K562 (cell line): ENCODE measurements around the gene CSNK2A1. TPM values are rescaled to one million over a fixed set of nuclear protein-coding genes. Genes with fewer than 3 reads are reported as not detected.

Source experiments
- ATAC-seq: fragments of 200-7000 bp; cut with Tn5 transposase; 3 replicates; pipeline ENCODE4 v1.9.1; 2020; ENCODE audit warnings: moderate library complexity
- BruUV-seq: library from RNA; stranded (reverse); fragments of 400-500 nt; replicated peaks from 2 replicates; lab custom pipeline; 2021; lab: Mats Ljungman, UMichigan
- CTCF ChIA-PET: fragments of 300-600 bp; formaldehyde crosslinking; extraction: SDS; loops from one replicate; lab custom pipeline; 2021; ENCODE audit warnings: low intra/inter-chr PET ratio; lab: Yijun Ruan, JAX
- POLR2A ChIA-PET: fragments of 300-600, 350-650 bp; sonication (Branson Sonifier 250); formaldehyde crosslinking; extraction: SDS; loops from one replicate; lab custom pipeline; 2021; ENCODE audit warnings: antibody characterized with exemption, inconsistent platforms; lab: Yijun Ruan, JAX
- DNase-seq, 4 experiments: peaks; one replicate each; pipeline versions ENCODE4 v3.0.0 to v3.0.0-alpha.2; 2011 to 2018; ENCODE audit warnings: low spot score in 3 of 4, mixed read lengths in 3 of 4; ENCODE audit errors: extremely low read depth in 1 of 4
- FAIRE-seq: peaks from 2 replicates; lab custom pipeline; 2011; peaks lifted over from hg19 to GRCh38; lab: Jason Lieb, UNC
- H2AFZ ChIP-seq: 2 replicates; pipeline ENCODE4 v1.6.0; 2011; ENCODE audit warnings: low read depth, low read length, control low read depth, inconsistent platforms
- H3K27ac ChIP-seq: fragments of 200-600 bp; 3 replicates; pipeline ENCODE4 v1.8.0; 2011; ENCODE audit warnings: low read depth, mild to moderate bottlenecking, control low read depth, inconsistent platforms, low read length, moderate library complexity, mixed read lengths; ENCODE audit errors: extremely low read depth
- H3K27me3 ChIP-seq, 2 experiments: fragments of 300-600 bp in 1 of 2; 2 replicates in 1 of 2; 3 replicates in 1 of 2; pipeline versions ENCODE4 v1.6.0 to v1.8.0; 2011; ENCODE audit warnings: inconsistent platforms in 2 of 2, low read length in 2 of 2, mild to moderate bottlenecking in 1 of 2, mixed read lengths in 1 of 2, moderate library complexity in 1 of 2; ENCODE audit not compliant: control insufficient read depth in 2 of 2, insufficient read depth in 2 of 2
- H3K36me3 ChIP-seq: fragments of 300-600 bp; 3 replicates; pipeline ENCODE4 v1.8.0; 2011; ENCODE audit warnings: mild to moderate bottlenecking, low read length, inconsistent platforms; ENCODE audit not compliant: control insufficient read depth, insufficient read depth
- H3K4me1 ChIP-seq, 2 experiments: fragments of 200-600 bp in 1 of 2; replicated peaks in 1 of 2; 2 replicates in 1 of 2; 3 replicates in 1 of 2; pipeline versions ENCODE4 v1.5.1 to v1.8.0; 2011; ENCODE audit warnings: inconsistent platforms in 2 of 2, low read length in 2 of 2, mild to moderate bottlenecking in 1 of 2, mixed read lengths in 1 of 2, moderate library complexity in 1 of 2; ENCODE audit not compliant: control insufficient read depth in 2 of 2, insufficient read depth in 2 of 2
- H3K4me2 ChIP-seq: 2 replicates; pipeline ENCODE4 v1.6.1; 2011; ENCODE audit warnings: low read length, control low read depth, inconsistent platforms, mixed read lengths; ENCODE audit not compliant: insufficient read depth
- H3K4me3 ChIP-seq: fragments of 200-600 bp; sonication (generic), shearing (Covaris generic); 2 replicates; pipeline ENCODE4 v1.5.1; 2016; ENCODE audit warnings: control low read depth, inconsistent platforms
- H3K79me2 ChIP-seq: fragments of 200-600 bp; 3 replicates; pipeline ENCODE4 v1.8.0; 2011; ENCODE audit warnings: low read length, inconsistent platforms; ENCODE audit not compliant: control insufficient read depth, insufficient read depth
- H3K9ac ChIP-seq, 2 experiments: 2 replicates each; pipeline versions ENCODE4 v1.6.0 to v1.6.1; 2011; ENCODE audit warnings: low read depth in 2 of 2, low read length in 2 of 2, control low read depth in 1 of 2, inconsistent platforms in 1 of 2, mild to moderate bottlenecking in 1 of 2, mixed read lengths in 1 of 2; ENCODE audit not compliant: insufficient read depth in 1 of 2
- H3K9me1 ChIP-seq: one replicate; pipeline ENCODE4 v1.6.0; 2011; ENCODE audit warnings: inconsistent platforms, mild to moderate bottlenecking, low read length, moderate library complexity; ENCODE audit not compliant: control insufficient read depth, insufficient read depth
- H3K9me3 ChIP-seq: replicated peaks from 2 replicates; pipeline ENCODE4 v1.5.1; 2011; ENCODE audit warnings: low read depth, low read length, inconsistent platforms; ENCODE audit not compliant: control insufficient read depth, insufficient read depth
- H4K20me1 ChIP-seq: replicated peaks from 2 replicates; pipeline ENCODE4 v1.6.1; 2011; ENCODE audit warnings: low read length, inconsistent platforms, mixed read lengths; ENCODE audit not compliant: control insufficient read depth, insufficient read depth
- CBFB ChIP-seq: sonication (generic); formaldehyde crosslinking; IDR thresholded peaks from 2 replicates; pipeline ENCODE4 v1.4.0; 2020; ENCODE audit warnings: mild to moderate bottlenecking, missing genetic modification reagents
- FOXJ3 ChIP-seq: sonication (generic); formaldehyde crosslinking; IDR thresholded peaks from 2 replicates; pipeline ENCODE4 v1.4.0; 2020; ENCODE audit warnings: mild to moderate bottlenecking, missing genetic modification reagents
- MLX ChIP-seq, 2 experiments: fragments of 450-650 bp in 1 of 2; sonication (generic) in 1 of 2; formaldehyde crosslinking; conservative IDR thresholded peaks; 2 replicates each; pipeline versions ENCODE4 v1.4.0 to v1.8.1; 2020 to 2022; ENCODE audit warnings: mild to moderate bottlenecking in 1 of 2, missing genetic modification reagents in 1 of 2
- NR4A1 ChIP-seq, 2 experiments: fragments of 250-450 bp in 1 of 2; fragments of 450-650 bp in 1 of 2; sonication (Bioruptor Pico) in 1 of 2; IDR thresholded peaks; 2 replicates each; pipeline versions ENCODE4 v1.4.0 to v1.6.1; 2016 to 2020; ENCODE audit warnings: mild to moderate bottlenecking in 2 of 2, missing compliant biosample characterization in 1 of 2, missing genetic modification characterization in 1 of 2, moderate library complexity in 1 of 2
- TGIF2 ChIP-seq: sonication (generic); formaldehyde crosslinking; IDR thresholded peaks from 2 replicates; pipeline ENCODE4 v1.8.1; 2022; ENCODE audit warnings: mild to moderate bottlenecking, missing genetic modification reagents, moderate library complexity
- ZC3H8 ChIP-seq: fragments of 450-650 bp; IDR thresholded peaks from 2 replicates; pipeline ENCODE4 v1.6.1; 2017
- ZFP36 ChIP-seq: fragments of 150-350 bp; IDR thresholded peaks from 2 replicates; pipeline ENCODE4 v1.6.1; 2018; ENCODE audit warnings: low read length, low read depth; ENCODE audit not compliant: partially characterized antibody
- ZNF41 ChIP-seq: fragments of 250-450 bp; sonication (Bioruptor Pico); conservative IDR thresholded peaks from 2 replicates; pipeline ENCODE4 v1.4.0; 2020; ENCODE audit warnings: mild to moderate bottlenecking
- ZNF431 ChIP-seq: sonication (generic); formaldehyde crosslinking; IDR thresholded peaks from 2 replicates; pipeline ENCODE4 v1.8.0; 2022; ENCODE audit warnings: mild to moderate bottlenecking, missing genetic modification reagents
- WGBS: fragments of 100-300 bp; shearing (Covaris generic); methylation state at CpG from one replicate; pipeline ENCODE4 v1.1.6; 2016; ENCODE audit warnings: low coverage, mixed read lengths; ENCODE audit not compliant: insufficient coverage; ENCODE audit errors: missing lambda C conversion rate; 5-methylcytosine and 5-hydroxymethylcytosine counted together
- in situ Hi-C: fragments of 300-500 bp; cut with MboI; formaldehyde crosslinking; loops from 4 replicates; pipeline ENCODE4 v1.15.0; 2018; ENCODE audit warnings: inconsistent platforms, mixed read lengths
- intact Hi-C: fragments of 100-400 bp; cut with micrococcal nuclease; formaldehyde crosslinking; loops from 2 replicates; pipeline ENCODE4 v1.14.2; 2022
- polyA plus RNA-seq, 8 experiments: library from polyadenylated mRNA; depleted of rRNA in 4 of 8; stranded (reverse) in 5 of 8; unstranded in 3 of 8; fragments of >200 nt; fragmentation: Nextera tagmentation in 2 of 8; fragmentation: Illumina TruSeq in 1 of 8; extraction: Ambion mirVana in 2 of 8; extraction: Trizol in 1 of 8; gene quantifications; 2 replicates each; pipeline versions ENCODE4 v1.2.1 to v1.2.3, GENCODE V29; 2011 to 2014; ENCODE audit warnings: inconsistent platforms in 1 of 8, missing spikeins in 1 of 8
- total RNA-seq, 7 experiments: library from RNA; depleted of rRNA in 6 of 7; stranded (reverse); fragments of >200 nt in 6 of 7; fragmentation: Illumina TruSeq in 2 of 7; extraction: Trizol in 2 of 7; gene quantifications; 2 replicates each; pipeline versions ENCODE4 v1.2.1 to v1.2.3, GENCODE V29; 2011 to 2021; ENCODE audit warnings: low replicate concordance in 1 of 7
- TF ChIP-seq, protein P1 (sequence below), 2 experiments: IDR thresholded peaks; 2 replicates each; pipeline ENCODE4 v1.6.1; 2012; ENCODE audit warnings: improper control_type of control experiment in 2 of 2, low read depth in 2 of 2, low read length in 2 of 2, borderline replicate concordance in 1 of 2

Gene CSNK2A1
- total and polyA plus RNA-seq, 9 of the 15 experiments (the other 6 are each of a cell fraction or from before 2014, with no cell fraction given) = 71.0 to 251 (median 103) TPM

DNA sequence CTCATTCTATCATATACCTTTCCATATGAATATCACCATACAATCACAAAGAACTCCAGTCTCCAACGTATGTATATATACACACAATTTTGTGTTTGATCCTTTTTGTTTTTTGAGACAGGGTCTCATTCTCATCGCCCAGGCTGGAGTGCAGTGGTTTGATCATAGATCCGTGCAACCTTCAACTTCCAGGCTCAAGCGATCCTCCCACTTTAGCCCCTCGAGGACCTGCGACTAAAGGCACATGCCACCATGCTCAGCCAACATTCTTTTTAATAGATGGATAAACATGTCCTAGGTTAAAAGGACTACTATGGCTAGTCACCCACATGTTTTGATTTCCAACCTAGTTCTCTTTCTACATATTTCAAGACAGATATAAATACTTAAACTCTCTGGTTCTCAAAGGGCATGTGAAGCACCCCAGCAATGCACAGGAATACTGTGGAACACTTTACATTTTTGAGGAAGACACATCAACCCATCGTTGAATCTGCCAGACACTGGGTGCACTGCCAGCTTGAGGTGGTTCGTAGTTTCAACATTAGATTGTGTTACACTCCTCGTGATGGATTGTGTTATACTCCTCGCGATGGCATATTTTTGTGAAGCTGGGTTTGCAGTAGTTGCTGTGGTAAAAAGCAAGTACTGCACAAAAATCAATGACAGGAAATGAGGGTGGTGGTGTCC is 40.4 kb downstream of the CSNK2A1 start:
- no peak for FAIRE-seq
- Histone ChIP-seq H4K20me1 (no peaks in the 10 kb centered on the region; the same call in 1 of the 2 replicates), H3K9me3 (no peaks in the 10 kb centered on the region), H3K9me1 (no peaks in the 10 kb centered on the region), H3K79me2 (peaks cover 20% of the 10 kb centered on the region), H3K9ac (no peak overlapping the region), H3K4me3 (no peak overlapping the region), H3K4me1 (no peaks in the 10 kb centered on the region), H3K27ac (no peak overlapping the region), H3K4me2 (no peak overlapping the region), H3K27me3 (no peaks in the 10 kb centered on the region), H2AFZ (no peak overlapping the region), H3K36me3 (peaks cover 82% of the 10 kb centered on the region)
- TF ChIP-seq ZC3H8 = no peak
- TF ChIP-seq MLX (CRISPR knock-in tag; conservative IDR thresholded peaks at IDR 0.05) = no peak
- TF ChIP-seq FOXJ3 = no peak
- intact Hi-C loops (no loop called here), in situ Hi-C loops (no loop called here)
- ChIA-PET POLR2A (interaction anchor here (1.0 kb wide), 1 partner anchor 15 kb away, joined by 3 read pairs; no protein-coding TSS in a partner anchor), CTCF (no interaction called here)
- DNase-seq = no peak
- no peak for ATAC-seq
- BruUV-seq = no TSS peak
- WGBS = 90% methylated on average over 11 of the region's 11 CpGs

GRCh38 chr20:497979-498378 is 45.6 kb downstream of the CSNK2A1 start:
- DNase-seq (no peak), FAIRE-seq (no peak), ATAC-seq (no peak)
- BruUV-seq = no TSS peak
- Histone ChIP-seq H3K4me1 (no peaks in the 10 kb centered on the region), H3K9me1 (no peaks in the 10 kb centered on the region), H4K20me1 (no peaks in the 10 kb centered on the region), H3K9me3 (no peaks in the 10 kb centered on the region), H3K79me2 (no peaks in the 10 kb centered on the region), H3K36me3 (peaks cover 86% of the 10 kb centered on the region), H3K9ac (no peak overlapping the region), H3K4me3 (no peak overlapping the region), H3K27me3 (no peaks in the 10 kb centered on the region), H3K27ac (no peak overlapping the region), H3K4me2 (no peak overlapping the region), H2AFZ (no peak overlapping the region)
- ChIA-PET POLR2A (no interaction called here), CTCF (no interaction called here)
- WGBS = 97% methylated on average over 2 of the region's 2 CpGs
- intact Hi-C loops = no loop called here
- in situ Hi-C loops = no loop called here
- TF ChIP-seq CBFB (CRISPR knock-in tag) (no peak), ZFP36 (no peak), ZNF431 (CRISPR knock-in tag) (no peak), NR4A1 (CRISPR knock-in tag; IDR thresholded peaks at IDR 0.05) (no peak), NR4A1 (tag; IDR thresholded peaks at IDR 0.05) (no peak), MLX (CRISPR knock-in tag; conservative IDR thresholded peaks at IDR 0.05) (no peak), ZNF41 (CRISPR knock-in tag) (no peak), TGIF2 (CRISPR knock-in tag) (no peak)
- TF ChIP-seq, protein P1, sequence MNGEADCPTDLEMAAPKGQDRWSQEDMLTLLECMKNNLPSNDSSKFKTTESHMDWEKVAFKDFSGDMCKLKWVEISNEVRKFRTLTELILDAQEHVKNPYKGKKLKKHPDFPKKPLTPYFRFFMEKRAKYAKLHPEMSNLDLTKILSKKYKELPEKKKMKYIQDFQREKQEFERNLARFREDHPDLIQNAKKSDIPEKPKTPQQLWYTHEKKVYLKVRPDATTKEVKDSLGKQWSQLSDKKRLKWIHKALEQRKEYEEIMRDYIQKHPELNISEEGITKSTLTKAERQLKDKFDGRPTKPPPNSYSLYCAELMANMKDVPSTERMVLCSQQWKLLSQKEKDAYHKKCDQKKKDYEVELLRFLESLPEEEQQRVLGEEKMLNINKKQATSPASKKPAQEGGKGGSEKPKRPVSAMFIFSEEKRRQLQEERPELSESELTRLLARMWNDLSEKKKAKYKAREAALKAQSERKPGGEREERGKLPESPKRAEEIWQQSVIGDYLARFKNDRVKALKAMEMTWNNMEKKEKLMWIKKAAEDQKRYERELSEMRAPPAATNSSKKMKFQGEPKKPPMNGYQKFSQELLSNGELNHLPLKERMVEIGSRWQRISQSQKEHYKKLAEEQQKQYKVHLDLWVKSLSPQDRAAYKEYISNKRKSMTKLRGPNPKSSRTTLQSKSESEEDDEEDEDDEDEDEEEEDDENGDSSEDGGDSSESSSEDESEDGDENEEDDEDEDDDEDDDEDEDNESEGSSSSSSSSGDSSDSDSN (IDR thresholded peaks at IDR 0.05; ENCODE audit: borderline replicate concordance in 1 of 2, low read depth in 2 of 2, low read length in 2 of 2) = no peak
